ENCODE results near the gene PDIA5. TPM values are rescaled to one million over a fixed set of nuclear protein-coding genes. Genes with fewer than 3 reads are reported as not detected.

Gene PDIA5
- total and polyA plus RNA-seq, 4 donors: 9.5 to 16.9 (median 13.5) TPM

- DNase-seq (ENCODE audit: low read depth in 4 of 6, low spot score in 6 of 6): no peak
- Histone ChIP-seq H3K9me3 (ENCODE audit: control insufficient read depth, insufficient read depth, low read length) (no peaks in the 10 kb centered on the region), H3K4me3 (ENCODE audit: low read depth, low read length) (no peak overlapping the region), H3K27me3 (ENCODE audit: control insufficient read depth, insufficient read depth, low read length) (no peaks in the 10 kb centered on the region), H3K36me3 (ENCODE audit: control insufficient read depth, insufficient read depth, low read length) (peaks cover 33% of the 10 kb centered on the region), H3K27ac (ENCODE audit: low read depth, low read length) (no peak overlapping the region), H3K4me1 (ENCODE audit: control insufficient read depth, insufficient read depth, low read length) (peaks cover 45% of the 10 kb centered on the region)
- WGBS (ENCODE audit: insufficient coverage): 84% methylated on average over 3 of the region's 7 CpGs
Observed at GRCh38 chr3:123154020-123154985, 87.5 kb downstream of the PDIA5 start.

GRCh38 chr3:123155471-123156011 lies 88.7 kb downstream of the PDIA5 start:
- 47% methylated on average over 9 of the region's 9 CpGs for WGBS (ENCODE audit: insufficient coverage)
- H3K9me3 ChIP-seq (ENCODE audit: control insufficient read depth, insufficient read depth, low read length): no peaks in the 10 kb centered on the region
- no peak overlapping the region for H3K4me3 ChIP-seq (ENCODE audit: low read depth, low read length)
- no peak overlapping the region for H3K27ac ChIP-seq (ENCODE audit: low read depth, low read length)
- peaks cover 41% of the 10 kb centered on the region for H3K4me1 ChIP-seq (ENCODE audit: control insufficient read depth, insufficient read depth, low read length)
- DNase-seq (ENCODE audit: low read depth in 4 of 6, low spot score in 6 of 6): peak in 3 of 6 donors; percentile 22 to 77 (median 61)
- H3K36me3 ChIP-seq (ENCODE audit: control insufficient read depth, insufficient read depth, low read length): peaks cover 30% of the 10 kb centered on the region
- H3K27me3 ChIP-seq (ENCODE audit: control insufficient read depth, insufficient read depth, low read length): no peaks in the 10 kb centered on the region

GRCh38 chr3:123156276-123156995 lies 89.6 kb downstream of the PDIA5 start:
- WGBS (ENCODE audit: insufficient coverage): 92% methylated on average over 15 of the region's 15 CpGs
- Histone ChIP-seq H3K27ac (ENCODE audit: low read depth, low read length) (no peak overlapping the region), H3K4me1 (ENCODE audit: control insufficient read depth, insufficient read depth, low read length) (peaks cover 41% of the 10 kb centered on the region), H3K9me3 (ENCODE audit: control insufficient read depth, insufficient read depth, low read length) (no peaks in the 10 kb centered on the region), H3K4me3 (ENCODE audit: low read depth, low read length) (no peak overlapping the region), H3K27me3 (ENCODE audit: control insufficient read depth, insufficient read depth, low read length) (no peaks in the 10 kb centered on the region), H3K36me3 (ENCODE audit: control insufficient read depth, insufficient read depth, low read length) (peaks cover 31% of the 10 kb centered on the region)
- no peak for DNase-seq (ENCODE audit: low read depth in 4 of 6, low spot score in 6 of 6)

GRCh38 chr3:123157209-123157597 lies 90.4 kb downstream of the PDIA5 start:
- H3K27me3 ChIP-seq (ENCODE audit: control insufficient read depth, insufficient read depth, low read length): no peaks in the 10 kb centered on the region
- no peak for DNase-seq (ENCODE audit: low read depth in 4 of 6, low spot score in 6 of 6)
- H3K9me3 ChIP-seq (ENCODE audit: control insufficient read depth, insufficient read depth, low read length): no peaks in the 10 kb centered on the region
- H3K27ac ChIP-seq (ENCODE audit: low read depth, low read length): no peak overlapping the region
- peaks cover 27% of the 10 kb centered on the region for H3K36me3 ChIP-seq (ENCODE audit: control insufficient read depth, insufficient read depth, low read length)
- no peak overlapping the region for H3K4me3 ChIP-seq (ENCODE audit: low read depth, low read length)
- 50% methylated on average over 1 of the region's 2 CpGs for WGBS (ENCODE audit: insufficient coverage)
- H3K4me1 ChIP-seq (ENCODE audit: control insufficient read depth, insufficient read depth, low read length): peaks cover 41% of the 10 kb centered on the region

GRCh38 chr3:123157598-123158287 lies 90.9 kb downstream of the PDIA5 start:
- DNase-seq (ENCODE audit: low read depth in 4 of 6, low spot score in 6 of 6): no peak
- no peak overlapping the region for H3K4me3 ChIP-seq (ENCODE audit: low read depth, low read length)
- H3K27ac ChIP-seq (ENCODE audit: low read depth, low read length): no peak overlapping the region
- H3K27me3 ChIP-seq (ENCODE audit: control insufficient read depth, insufficient read depth, low read length): no peaks in the 10 kb centered on the region
- peaks cover 27% of the 10 kb centered on the region for H3K36me3 ChIP-seq (ENCODE audit: control insufficient read depth, insufficient read depth, low read length)
- H3K9me3 ChIP-seq (ENCODE audit: control insufficient read depth, insufficient read depth, low read length): no peaks in the 10 kb centered on the region
- 74% methylated on average over 3 of the region's 4 CpGs for WGBS (ENCODE audit: insufficient coverage)
- peaks cover 38% of the 10 kb centered on the region for H3K4me1 ChIP-seq (ENCODE audit: control insufficient read depth, insufficient read depth, low read length)

- DNase-seq (ENCODE audit: low read depth in 4 of 6, low spot score in 6 of 6): no peak
- Histone ChIP-seq H3K36me3 (ENCODE audit: control insufficient read depth, insufficient read depth, low read length) (peaks cover 27% of the 10 kb centered on the region), H3K27ac (ENCODE audit: low read depth, low read length) (no peak overlapping the region)
Observed at GRCh38 chr3:123158330-123158729, 91.5 kb downstream of the PDIA5 start.

GRCh38 chr3:123158899-123159390 lies 92.1 kb downstream of the PDIA5 start:
- Histone ChIP-seq H3K4me3 (ENCODE audit: low read depth, low read length) (no peak overlapping the region), H3K4me1 (ENCODE audit: control insufficient read depth, insufficient read depth, low read length) (peaks cover 28% of the 10 kb centered on the region), H3K9me3 (ENCODE audit: control insufficient read depth, insufficient read depth, low read length) (no peaks in the 10 kb centered on the region), H3K27ac (ENCODE audit: low read depth, low read length) (no peak overlapping the region), H3K27me3 (ENCODE audit: control insufficient read depth, insufficient read depth, low read length) (no peaks in the 10 kb centered on the region), H3K36me3 (ENCODE audit: control insufficient read depth, insufficient read depth, low read length) (peaks cover 27% of the 10 kb centered on the region)
- WGBS (ENCODE audit: insufficient coverage): 100% methylated on average over 5 of the region's 10 CpGs
- DNase-seq (ENCODE audit: low read depth in 4 of 6, low spot score in 6 of 6): no peak

More at GRCh38 chr3:123158330-123158729, 91.5 kb downstream of the PDIA5 start:
- peaks cover 33% of the 10 kb centered on the region for H3K4me1 ChIP-seq (ENCODE audit: control insufficient read depth, insufficient read depth, low read length)
- H3K9me3 ChIP-seq (ENCODE audit: control insufficient read depth, insufficient read depth, low read length): no peaks in the 10 kb centered on the region
- WGBS (ENCODE audit: insufficient coverage): 95% methylated on average over 3 of the region's 4 CpGs
- no peak overlapping the region for H3K4me3 ChIP-seq (ENCODE audit: low read depth, low read length)
- H3K27me3 ChIP-seq (ENCODE audit: control insufficient read depth, insufficient read depth, low read length): no peaks in the 10 kb centered on the region

GRCh38 chr3:123159926-123160635 lies 93.3 kb downstream of the PDIA5 start:
- 85% methylated on average over 3 of the region's 9 CpGs for WGBS (ENCODE audit: insufficient coverage)
- Histone ChIP-seq H3K27me3 (ENCODE audit: control insufficient read depth, insufficient read depth, low read length) (no peaks in the 10 kb centered on the region), H3K27ac (ENCODE audit: low read depth, low read length) (no peak overlapping the region), H3K36me3 (ENCODE audit: control insufficient read depth, insufficient read depth, low read length) (peaks cover 33% of the 10 kb centered on the region), H3K9me3 (ENCODE audit: control insufficient read depth, insufficient read depth, low read length) (no peaks in the 10 kb centered on the region), H3K4me3 (ENCODE audit: low read depth, low read length) (no peak overlapping the region), H3K4me1 (ENCODE audit: control insufficient read depth, insufficient read depth, low read length) (peaks cover 18% of the 10 kb centered on the region)
- DNase-seq (ENCODE audit: low read depth in 4 of 6, low spot score in 6 of 6): no peak

All from spinal cord (tissue), 10 donors.